Activated CD4-positive, alpha-beta T cell treated with anti-CD3 and anti-CD28 coated beads, Interleukin-2, amount 50 U/mL, for 1 hour (primary cell): Measurements from ENCODE around the gene CEP112.
A peak's percentile ranks its signal among the peaks of the same experiment; 100 is the strongest.

ENCODE experiments used
- DNase-seq: peaks from one replicate; pipeline ENCODE4 v3.0.0-alpha.2; 2020

CEP112 gene

GRCh38 chr17:65626451-65626850 lies 565.5 kb downstream of the CEP112 start:
- DNase-seq, result no peak

- no peak for DNase-seq
Observed at GRCh38 chr17:65618516-65618915, 573.4 kb downstream of the CEP112 start.

- DNase-seq, result no peak
Observed at GRCh38 chr17:65617496-65617895, 574.4 kb downstream of the CEP112 start.

- no peak for DNase-seq
Observed at GRCh38 chr17:65609749-65610148, 582.2 kb downstream of the CEP112 start.

- no peak for DNase-seq
Observed at GRCh38 chr17:65609286-65609685, 582.6 kb downstream of the CEP112 start.

GRCh38 chr17:65604070-65604469 lies 587.9 kb downstream of the CEP112 start:
- no peak for DNase-seq

GRCh38 chr17:65601881-65602280 lies 590.1 kb downstream of the CEP112 start:
- DNase-seq, result no peak

GRCh38 chr17:65601145-65601544 lies 590.8 kb downstream of the CEP112 start:
- no peak for DNase-seq

- DNase-seq, result no peak
Observed at GRCh38 chr17:65600518-65600917, 591.4 kb downstream of the CEP112 start.

- no peak for DNase-seq
Observed at GRCh38 chr17:65599650-65600049, 592.3 kb downstream of the CEP112 start.

- DNase-seq, result no peak
Observed at GRCh38 chr17:65598746-65599145, 593.2 kb downstream of the CEP112 start.

- DNase-seq, result no peak
Observed at GRCh38 chr17:65595071-65595656, 596.8 kb downstream of the CEP112 start.

GRCh38 chr17:65593855-65594845 lies 597.8 kb downstream of the CEP112 start:
- DNase-seq, result peak; percentile 3

GRCh38 chr17:65593092-65593854 lies 598.7 kb downstream of the CEP112 start:
- DNase-seq, result no peak

GRCh38 chr17:65592125-65592965 lies 599.6 kb downstream of the CEP112 start:
- no peak for DNase-seq

GRCh38 chr17:65589321-65589720 lies 602.6 kb downstream of the CEP112 start:
- DNase-seq, result no peak

- DNase-seq, result no peak
Observed at GRCh38 chr17:65588181-65588808, 603.6 kb downstream of the CEP112 start.

- DNase-seq, result no peak
Observed at GRCh38 chr17:65587534-65588180, 604.3 kb downstream of the CEP112 start.

GRCh38 chr17:65586899-65587298 lies 605.0 kb downstream of the CEP112 start:
- no peak for DNase-seq
